Neural cell (in vitro differentiated cells): ENCODE measurements around the gene GJA3. TPM values are rescaled to one million over a fixed set of nuclear protein-coding genes. Genes with fewer than 3 reads are reported as not detected.

Experiments used
- H2AFZ ChIP-seq: fragments of 200-600, 300-800 bp; sonication (generic), shearing (Covaris generic); 2 replicates; pipeline ENCODE4 v1.6.0; 2014; ENCODE audit warnings: low read depth, mild to moderate bottlenecking, antibody characterized with exemption, low read length, moderate library complexity
- H3F3A ChIP-seq: fragments of 200-600 bp; shearing (Covaris generic); 2 replicates; pipeline ENCODE4 v1.6.1; 2016; ENCODE audit warnings: mild to moderate bottlenecking, moderate library complexity, mixed read lengths, antibody characterized with exemption, low read length; ENCODE audit not compliant: insufficient read depth, poor library complexity, severe bottlenecking
- H3K27ac ChIP-seq: fragments of 200-600, 300-800 bp; sonication (generic), shearing (Covaris generic); 2 replicates; pipeline ENCODE4 v1.5.1; 2014; ENCODE audit warnings: mild to moderate bottlenecking, low read length, moderate library complexity
- H3K27me3 ChIP-seq: fragments of 300-800, 200-600 bp; sonication (generic), shearing (Covaris generic); 2 replicates; pipeline ENCODE4 v1.6.0; 2014; ENCODE audit warnings: mild to moderate bottlenecking, low read depth, low read length, moderate library complexity; ENCODE audit not compliant: insufficient read depth
- H3K36me3 ChIP-seq: fragments of 300-800, 200-600 bp; sonication (generic), shearing (Covaris generic); 2 replicates; pipeline ENCODE4 v1.5.1; 2014; ENCODE audit warnings: mild to moderate bottlenecking, antibody characterized with exemption, low read length, moderate library complexity; ENCODE audit not compliant: insufficient read depth
- H3K4me2 ChIP-seq: fragments of 300-800, 200-600 bp; sonication (generic), shearing (Covaris generic); 2 replicates; pipeline ENCODE4 v1.6.0; 2014; ENCODE audit warnings: mild to moderate bottlenecking, low read length
- H3K4me3 ChIP-seq: fragments of 300-800, 200-600 bp; sonication (generic), shearing (Covaris generic); 2 replicates; pipeline ENCODE4 v1.5.1; 2014; ENCODE audit warnings: mild to moderate bottlenecking, low read length, moderate library complexity
- H3K79me2 ChIP-seq: fragments of 200-600 bp; shearing (Covaris generic); replicated peaks from 2 replicates; pipeline ENCODE4 v1.6.0; 2014; ENCODE audit warnings: mild to moderate bottlenecking, low read length, moderate library complexity; ENCODE audit not compliant: insufficient read depth
- H3K9ac ChIP-seq: fragments of 300-800, 200-600 bp; sonication (generic), shearing (Covaris generic); 2 replicates; pipeline ENCODE4 v1.6.1; 2016; ENCODE audit warnings: mild to moderate bottlenecking, low read length, mixed read lengths
- H3K9me2 ChIP-seq: fragments of 200-600 bp; shearing (Covaris generic); 2 replicates; pipeline ENCODE4 v1.6.1; 2016; ENCODE audit warnings: mild to moderate bottlenecking, low read length, mixed read lengths; ENCODE audit not compliant: insufficient read depth
- H3K9me3 ChIP-seq: fragments of 200-600, 300-800 bp; sonication (generic), shearing (Covaris generic); 2 replicates; pipeline ENCODE4 v1.6.1; 2016; ENCODE audit warnings: mild to moderate bottlenecking, mixed run types, low read length, moderate library complexity, mixed read lengths
- H4K20me1 ChIP-seq: fragments of 200-600 bp; shearing (Covaris generic); 2 replicates; pipeline ENCODE4 v1.6.1; 2016; ENCODE audit warnings: mild to moderate bottlenecking, mixed run types; ENCODE audit not compliant: insufficient read depth
- CTCF ChIP-seq: fragments of 450-650 bp; IDR thresholded peaks from 2 replicates; pipeline ENCODE4 v1.5.1; 2014; ENCODE audit warnings: antibody characterized with exemption, mild to moderate bottlenecking, moderate library complexity; ENCODE audit not compliant: poor library complexity, severe bottlenecking
- EP300 ChIP-seq: fragments of 450-650 bp; conservative IDR thresholded peaks from 2 replicates; pipeline ENCODE4 v1.6.1; 2014; ENCODE audit warnings: antibody characterized with exemption, mild to moderate bottlenecking, moderate library complexity; ENCODE audit not compliant: poor library complexity, severe bottlenecking
- EZH2 ChIP-seq: fragments of 200-600, 300-800 bp; shearing (Covaris generic), sonication (generic); IDR thresholded peaks from 2 replicates; pipeline ENCODE4 v1.6.1; 2014; ENCODE audit warnings: antibody characterized with exemption, low read length, borderline replicate concordance, mild to moderate bottlenecking; ENCODE audit not compliant: insufficient read depth, poor library complexity, severe bottlenecking
- MXI1 ChIP-seq: fragments of 450-650 bp; conservative IDR thresholded peaks from 2 replicates; pipeline ENCODE4 v1.6.1; 2014; ENCODE audit warnings: antibody characterized with exemption, mild to moderate bottlenecking; ENCODE audit not compliant: poor library complexity, severe bottlenecking
- POLR2AphosphoS5 ChIP-seq: IDR thresholded peaks from 2 replicates; pipeline ENCODE4 v1.6.1; 2012
- RAD21 ChIP-seq: fragments of 450-650 bp; conservative IDR thresholded peaks from 2 replicates; pipeline ENCODE4 v1.6.1; 2014; ENCODE audit warnings: antibody characterized with exemption, mild to moderate bottlenecking, moderate library complexity
- REST ChIP-seq: IDR thresholded peaks from 2 replicates; pipeline ENCODE4 v1.6.1; 2012; ENCODE audit warnings: borderline replicate concordance
- SMC3 ChIP-seq: fragments of 450-650 bp; conservative IDR thresholded peaks from 2 replicates; pipeline ENCODE4 v1.6.1; 2014; ENCODE audit warnings: antibody characterized with exemption, mild to moderate bottlenecking, moderate library complexity; ENCODE audit not compliant: poor library complexity
- TAF1 ChIP-seq: IDR thresholded peaks from 2 replicates; pipeline ENCODE4 v1.6.1; 2012; ENCODE audit warnings: low read depth
- polyA plus RNA-seq: library from polyadenylated mRNA; depleted of rRNA; stranded (reverse); fragments of >200 nt; gene quantifications from 2 replicates; pipeline ENCODE4 v1.2.3, GENCODE V29; 2014

Gene GJA3
- polyA plus RNA-seq, 1 donor from 2014 or later: not detected

- Histone ChIP-seq H3K36me3 (no peaks in the 10 kb centered on the region), H3K9me3 (no peaks in the 10 kb centered on the region), H3K9ac (no peak overlapping the region), H3K9me2 (no peaks in the 10 kb centered on the region), H3K4me2 (no peak overlapping the region), H2AFZ (no peak overlapping the region), H3K27ac (no peak overlapping the region), H3K4me3 (no peak overlapping the region), H3F3A (no peaks in the 10 kb centered on the region), H4K20me1 (no peaks in the 10 kb centered on the region), H3K79me2 (no peaks in the 10 kb centered on the region), H3K27me3 (no peaks in the 10 kb centered on the region)
- TF ChIP-seq REST (no peak), MXI1 (no peak), SMC3 (no peak), EP300 (no peak), EZH2 (no peak)
Observed at GRCh38 chr13:20136781-20137703, 23.8 kb downstream of the GJA3 start.

DNA sequence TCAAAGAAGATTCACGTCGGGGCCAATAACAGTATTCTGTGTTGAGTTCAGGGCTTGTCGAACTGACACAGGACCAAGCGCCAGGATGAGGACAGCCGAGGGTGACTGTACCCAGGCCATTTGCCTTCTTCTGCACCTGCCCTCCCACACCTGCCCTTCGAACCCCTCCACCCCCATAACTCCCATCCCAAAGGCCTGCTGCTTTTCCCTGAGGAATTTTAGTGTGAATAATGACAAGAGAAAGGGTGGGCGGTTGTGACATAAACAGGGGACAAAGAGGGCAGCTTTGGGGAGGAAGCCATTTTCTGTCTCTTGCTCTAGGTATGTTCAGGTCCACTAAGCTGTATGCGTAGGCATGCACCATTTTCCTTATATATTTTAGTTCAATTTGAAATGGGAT is 26.1 kb downstream of the GJA3 start:
- Histone ChIP-seq H3K4me3 (no peak overlapping the region), H3K79me2 (no peaks in the 10 kb centered on the region), H3K36me3 (no peaks in the 10 kb centered on the region), H3K4me2 (no peak overlapping the region), H3K9me2 (no peaks in the 10 kb centered on the region), H2AFZ (no peak overlapping the region), H3K9me3 (no peaks in the 10 kb centered on the region), H4K20me1 (no peaks in the 10 kb centered on the region), H3K27ac (no peak overlapping the region), H3K27me3 (peaks cover 4% of the 10 kb centered on the region), H3K9ac (no peak overlapping the region), H3F3A (no peaks in the 10 kb centered on the region)
- TF ChIP-seq MXI1 (no peak), TAF1 (no peak), REST (no peak), EP300 (no peak), SMC3 (no peak), EZH2 (no peak), POLR2AphosphoS5 (no peak), RAD21 (no peak), CTCF (no peak)
